Panc1 (cell line): ENCODE results near the gene LAMA5. TPM values are rescaled to one million over a fixed set of nuclear protein-coding genes. Genes with fewer than 3 reads are reported as not detected.

Source experiments
- ATAC-seq: fragments of 200-7000 bp; cut with Tn5 transposase; 2 replicates; pipeline ENCODE4 v1.9.1; 2020; ENCODE audit warnings: mild to moderate bottlenecking, moderate library complexity
- BruUV-seq: library from RNA; stranded (reverse); fragments of 400-500 nt; replicated peaks from 2 replicates; lab custom pipeline; 2021; lab: Mats Ljungman, UMichigan
- CTCF ChIA-PET: fragments of 300-600 bp; sonication (Branson Sonifier 250); formaldehyde crosslinking; loops from one replicate; lab custom pipeline; 2022; ENCODE audit warnings: antibody characterized with exemption; lab: Charles Lee
- POLR2A ChIA-PET: fragments of 300-600 bp; sonication (Branson Sonifier 250); formaldehyde crosslinking; loops from one replicate; lab custom pipeline; 2022; ENCODE audit warnings: antibody characterized with exemption; lab: Charles Lee
- DNase-seq: peaks from one replicate; pipeline ENCODE4 v3.0.0-alpha.2; 2010; ENCODE audit warnings: low read depth, low spot score
- H3K27ac ChIP-seq: 2 replicates; pipeline ENCODE4 v1.5.1; 2011; ENCODE audit warnings: mild to moderate bottlenecking, low read length, inconsistent platforms
- H3K27me3 ChIP-seq: fragments of 200-500 bp; sonication (Bioruptor generic); 2 replicates; pipeline ENCODE4 v1.6.0; 2014; ENCODE audit warnings: low read length, inconsistent platforms; ENCODE audit not compliant: control insufficient read depth, insufficient read depth
- H3K36me3 ChIP-seq: fragments of 200-500 bp; sonication (Bioruptor generic); 2 replicates; pipeline ENCODE4 v1.5.1; 2014; ENCODE audit warnings: inconsistent platforms, mild to moderate bottlenecking, low read length, moderate library complexity; ENCODE audit not compliant: control insufficient read depth, insufficient read depth
- H3K4me1 ChIP-seq: 2 replicates; pipeline ENCODE4 v1.5.1; 2011; ENCODE audit warnings: inconsistent platforms, mild to moderate bottlenecking, low read length, moderate library complexity; ENCODE audit not compliant: control insufficient read depth, insufficient read depth
- H3K4me3 ChIP-seq, 2 experiments: 2 replicates each; pipeline ENCODE4 v1.5.1; 2011 to 2012; ENCODE audit warnings: low read depth in 2 of 2, low read length in 2 of 2, mild to moderate bottlenecking in 2 of 2, inconsistent platforms in 1 of 2, moderate library complexity in 1 of 2
- H3K9me3 ChIP-seq: fragments of 200-500 bp; sonication (Bioruptor generic); 2 replicates; pipeline ENCODE4 v1.5.1; 2014; ENCODE audit warnings: low read depth, mild to moderate bottlenecking, inconsistent platforms, low read length, moderate library complexity; ENCODE audit not compliant: control insufficient read depth, insufficient read depth
- CTCF ChIP-seq: fragments of 450-650 bp; IDR thresholded peaks from 2 replicates; pipeline ENCODE4 v1.5.1; 2017; ENCODE audit warnings: mild to moderate bottlenecking
- POLR2AphosphoS5 ChIP-seq: IDR thresholded peaks from 2 replicates; pipeline ENCODE4 v1.6.1; 2012; ENCODE audit warnings: mild to moderate bottlenecking, low read depth, low read length, moderate library complexity
- SIN3A ChIP-seq: IDR thresholded peaks from 2 replicates; pipeline ENCODE4 v1.6.1; 2012; ENCODE audit warnings: low read depth, mild to moderate bottlenecking, low read length, moderate library complexity, borderline replicate concordance; ENCODE audit not compliant: insufficient read depth
- TCF7L2 ChIP-seq: IDR thresholded peaks from 2 replicates; pipeline ENCODE4 v1.6.1; 2011; ENCODE audit warnings: mild to moderate bottlenecking, low read depth, low read length, inconsistent platforms
- in situ Hi-C: cut with HindIII; loops from 2 replicates; pipeline ENCODE4 v1.10.0; 2016; ENCODE audit warnings: low sequenced_read_pairs, low pct_unique_long_range_greater_than_20kb
- intact Hi-C: fragments of 100-400 bp; cut with micrococcal nuclease; formaldehyde crosslinking; loops from one replicate; pipeline ENCODE4 v1.10.0; 2022; ENCODE audit not compliant: unreplicated experiment
- total RNA-seq: library from RNA; stranded (reverse); gene quantifications from one replicate; pipeline ENCODE4 v1.2.1, GENCODE V29; 2021; ENCODE audit not compliant: unreplicated experiment
- TF ChIP-seq, protein P1 (sequence below), 2 experiments: IDR thresholded peaks; 2 replicates each; pipeline ENCODE4 v1.6.1; 2011 to 2012; ENCODE audit warnings: low read depth in 2 of 2, control low read depth in 1 of 2, low read length in 1 of 2, mild to moderate bottlenecking in 1 of 2, moderate library complexity in 1 of 2; ENCODE audit not compliant: insufficient read depth in 1 of 2

LAMA5 gene
- total RNA-seq, 1 experiment from 2014 or later: 497 TPM

DNA sequence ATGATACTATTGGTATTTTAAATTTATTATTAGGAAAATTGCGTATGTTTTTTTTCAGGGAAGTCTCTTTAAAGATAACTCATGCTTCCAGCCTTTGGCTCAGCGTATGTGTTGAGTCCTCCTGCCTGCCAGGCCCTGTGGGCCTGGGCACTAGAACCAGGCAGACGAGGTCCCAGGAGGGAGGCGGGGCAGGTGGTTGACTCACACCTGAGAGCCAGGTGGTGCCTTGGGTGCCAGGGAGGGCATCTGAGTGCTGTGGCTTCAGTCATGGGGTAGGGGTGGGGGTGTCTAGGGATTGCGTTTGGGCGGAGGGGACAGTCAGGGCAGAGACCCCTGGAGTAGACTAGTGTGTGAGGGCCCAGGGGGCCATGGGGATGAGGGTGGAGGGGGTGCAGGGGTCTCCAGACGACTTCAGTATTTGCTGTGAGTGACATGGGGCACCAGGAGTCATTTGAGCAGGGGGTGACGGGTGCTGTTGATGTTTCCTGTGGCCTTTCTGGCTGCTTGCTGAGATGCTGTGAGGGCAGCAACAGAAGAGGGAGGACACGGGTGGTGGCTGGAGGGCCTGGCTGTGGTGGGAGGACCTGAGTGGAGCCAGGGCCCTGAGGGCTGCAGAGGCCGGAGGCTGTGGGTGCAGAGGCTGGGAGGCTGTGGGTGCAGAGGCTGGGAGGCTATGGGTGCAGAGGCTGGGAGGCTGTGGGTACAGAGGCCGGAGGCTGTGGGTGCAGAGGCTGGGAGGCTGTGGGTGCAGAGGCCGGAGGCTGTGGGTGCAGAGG lies 79.2 kb downstream of the LAMA5 start:
- POLR2A ChIA-PET: no interaction called here
- DNase-seq (no peak), ATAC-seq (no peak)
- CTCF ChIA-PET: no interaction called here
- TF ChIP-seq POLR2AphosphoS5 (no peak), CTCF (no peak), TCF7L2 (no peak), SIN3A (no peak)
- TF ChIP-seq, protein P1, sequence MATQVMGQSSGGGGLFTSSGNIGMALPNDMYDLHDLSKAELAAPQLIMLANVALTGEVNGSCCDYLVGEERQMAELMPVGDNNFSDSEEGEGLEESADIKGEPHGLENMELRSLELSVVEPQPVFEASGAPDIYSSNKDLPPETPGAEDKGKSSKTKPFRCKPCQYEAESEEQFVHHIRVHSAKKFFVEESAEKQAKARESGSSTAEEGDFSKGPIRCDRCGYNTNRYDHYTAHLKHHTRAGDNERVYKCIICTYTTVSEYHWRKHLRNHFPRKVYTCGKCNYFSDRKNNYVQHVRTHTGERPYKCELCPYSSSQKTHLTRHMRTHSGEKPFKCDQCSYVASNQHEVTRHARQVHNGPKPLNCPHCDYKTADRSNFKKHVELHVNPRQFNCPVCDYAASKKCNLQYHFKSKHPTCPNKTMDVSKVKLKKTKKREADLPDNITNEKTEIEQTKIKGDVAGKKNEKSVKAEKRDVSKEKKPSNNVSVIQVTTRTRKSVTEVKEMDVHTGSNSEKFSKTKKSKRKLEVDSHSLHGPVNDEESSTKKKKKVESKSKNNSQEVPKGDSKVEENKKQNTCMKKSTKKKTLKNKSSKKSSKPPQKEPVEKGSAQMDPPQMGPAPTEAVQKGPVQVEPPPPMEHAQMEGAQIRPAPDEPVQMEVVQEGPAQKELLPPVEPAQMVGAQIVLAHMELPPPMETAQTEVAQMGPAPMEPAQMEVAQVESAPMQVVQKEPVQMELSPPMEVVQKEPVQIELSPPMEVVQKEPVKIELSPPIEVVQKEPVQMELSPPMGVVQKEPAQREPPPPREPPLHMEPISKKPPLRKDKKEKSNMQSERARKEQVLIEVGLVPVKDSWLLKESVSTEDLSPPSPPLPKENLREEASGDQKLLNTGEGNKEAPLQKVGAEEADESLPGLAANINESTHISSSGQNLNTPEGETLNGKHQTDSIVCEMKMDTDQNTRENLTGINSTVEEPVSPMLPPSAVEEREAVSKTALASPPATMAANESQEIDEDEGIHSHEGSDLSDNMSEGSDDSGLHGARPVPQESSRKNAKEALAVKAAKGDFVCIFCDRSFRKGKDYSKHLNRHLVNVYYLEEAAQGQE (IDR thresholded peaks at IDR 0.05; ENCODE audit: insufficient read depth in 1 of 2, low read depth in 2 of 2, low read length in 1 of 2): no peak
- no peaks in the 10 kb centered on the region for H3K9me3 ChIP-seq
- no peaks in the 10 kb centered on the region for H3K27me3 ChIP-seq
- intact Hi-C loops: no loop called here
- in situ Hi-C loops: no loop called here
- no TSS peak for BruUV-seq
- no peak overlapping the region for H3K4me3 ChIP-seq
- no peaks in the 10 kb centered on the region for H3K4me1 ChIP-seq
- H3K27ac ChIP-seq: no peak overlapping the region
- H3K36me3 ChIP-seq: peaks cover 5% of the 10 kb centered on the region; the same call in 1 of the 2 replicates

DNA sequence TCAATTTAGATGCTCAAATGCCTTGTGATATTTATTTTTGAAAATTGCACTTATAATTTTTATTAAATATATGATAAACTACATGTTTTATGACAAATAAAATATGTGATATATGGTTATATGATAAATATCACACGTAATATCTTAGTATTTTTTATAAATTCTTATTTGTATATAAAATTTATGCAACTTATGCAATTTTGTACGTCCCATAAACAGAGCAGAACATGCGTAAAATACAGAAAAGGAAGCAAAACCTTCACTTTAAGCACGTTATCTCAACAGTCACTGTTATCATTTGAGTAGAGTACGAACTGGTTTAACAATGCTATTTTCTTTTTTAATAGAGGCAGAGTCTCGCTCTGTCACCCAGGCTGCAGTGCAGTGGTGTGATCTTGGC lies 80.0 kb downstream of the LAMA5 start:
- no peak for ATAC-seq
- intact Hi-C loops: no loop called here
- H3K9me3 ChIP-seq: no peaks in the 10 kb centered on the region
- TF ChIP-seq, protein P1 (IDR thresholded peaks at IDR 0.05; ENCODE audit: insufficient read depth in 1 of 2, low read depth in 2 of 2, low read length in 1 of 2): no peak
- H3K4me3 ChIP-seq: no peak overlapping the region
- DNase-seq: no peak
- no TSS peak for BruUV-seq
- H3K27ac ChIP-seq: no peak overlapping the region
- in situ Hi-C loops: no loop called here
- CTCF ChIA-PET: no interaction called here
- POLR2A ChIA-PET: no interaction called here
- no peaks in the 10 kb centered on the region for H3K4me1 ChIP-seq
- peaks cover 5% of the 10 kb centered on the region; the same call in 1 of the 2 replicates for H3K36me3 ChIP-seq
- H3K27me3 ChIP-seq: no peaks in the 10 kb centered on the region
